Measurements from ENCODE around the gene MRRF.
A peak's percentile ranks its signal among the peaks of the same experiment; 100 is the strongest.
"Not testable (repeated sequence)": the region's sequence is repeated elsewhere in the genome, so short reads cannot be mapped to it uniquely, and the experiment has no call there.

Gene MRRF

GRCh38 chr9:122355336-122355875 is 90.7 kb downstream of the MRRF start:
- TF ChIP-seq CTCF (IDR thresholded peaks at IDR 0.05; ENCODE audit: insufficient read depth, low read depth, low read length, missing control alignments): no peak
- no peak for DNase-seq (ENCODE audit: low read depth)
- H3K4me3 ChIP-seq (ENCODE audit: low read depth, low read length): no peak overlapping the region

- no peak for DNase-seq (ENCODE audit: low read depth)
- H3K4me3 ChIP-seq (ENCODE audit: low read depth, low read length): no peak overlapping the region
- TF ChIP-seq CTCF (IDR thresholded peaks at IDR 0.05; ENCODE audit: insufficient read depth, low read depth, low read length, missing control alignments): peak; percentile 23
Observed at GRCh38 chr9:122356627-122357026, 91.9 kb downstream of the MRRF start.

GRCh38 chr9:122360891-122361290 is 96.2 kb downstream of the MRRF start:
- DNase-seq (ENCODE audit: low read depth): no peak
- no peak for TF ChIP-seq CTCF (IDR thresholded peaks at IDR 0.05; ENCODE audit: insufficient read depth, low read depth, low read length, missing control alignments)
- no peak overlapping the region for H3K4me3 ChIP-seq (ENCODE audit: low read depth, low read length)

- not testable (repeated sequence) for DNase-seq (ENCODE audit: low read depth); H3K4me3 ChIP-seq (ENCODE audit: low read depth, low read length)
Observed at GRCh38 chr9:122363131-122363530, 98.4 kb downstream of the MRRF start.

GRCh38 chr9:122364117-122364782 is 99.6 kb downstream of the MRRF start:
- H3K4me3 ChIP-seq (ENCODE audit: low read depth, low read length): no peak overlapping the region
- no peak for DNase-seq (ENCODE audit: low read depth)
- TF ChIP-seq CTCF (IDR thresholded peaks at IDR 0.05; ENCODE audit: insufficient read depth, low read depth, low read length, missing control alignments): no peak

- no peak for DNase-seq (ENCODE audit: low read depth)
- no peak for TF ChIP-seq CTCF (IDR thresholded peaks at IDR 0.05; ENCODE audit: insufficient read depth, low read depth, low read length, missing control alignments)
- H3K4me3 ChIP-seq (ENCODE audit: low read depth, low read length): no peak overlapping the region
Observed at GRCh38 chr9:122364783-122365150, 100.1 kb downstream of the MRRF start.

GRCh38 chr9:122366074-122366660 is 101.5 kb downstream of the MRRF start:
- H3K4me3 ChIP-seq (ENCODE audit: low read depth, low read length): no peak overlapping the region
- DNase-seq (ENCODE audit: low read depth): no peak
- TF ChIP-seq CTCF (IDR thresholded peaks at IDR 0.05; ENCODE audit: insufficient read depth, low read depth, low read length, missing control alignments): no peak
